Transverse colon (tissue), 4 donors: ENCODE measurements around the gene DENND1A. TPM values are rescaled to one million over a fixed set of nuclear protein-coding genes. Genes with fewer than 3 reads are reported as not detected.
A peak's percentile ranks its signal among the peaks of the same experiment; 100 is the strongest.

ENCODE experiments used
- DNase-seq: peaks from one replicate; pipeline ENCODE4 v3.0.0-alpha.2; 2019
- H3K27ac ChIP-seq, 4 donors: fragments of 200-600 bp; sonication (generic); 2 replicates each; pipeline ENCODE4 v1.5.1; 2016 to 2018; ENCODE audit warnings: inconsistent platforms in 4 of 4
- H3K27me3 ChIP-seq: fragments of 200-600 bp; sonication (generic); 2 replicates; pipeline ENCODE4 v1.5.1; 2017; ENCODE audit warnings: inconsistent platforms
- H3K36me3 ChIP-seq, 4 donors: fragments of 200-600 bp; sonication (generic); 2 replicates each; pipeline ENCODE4 v1.5.1; 2017 to 2019; ENCODE audit warnings: inconsistent platforms in 4 of 4
- H3K4me1 ChIP-seq, 4 donors: fragments of 200-600 bp; sonication (generic); 2 replicates each; pipeline ENCODE4 v1.5.1; 2017 to 2020; ENCODE audit warnings: inconsistent platforms in 4 of 4
- H3K4me3 ChIP-seq, 4 donors: fragments of 200-600 bp; sonication (generic); 1 replicate in 1 of 4; 2 replicates in 3 of 4; pipeline versions ENCODE4 v1.5.1 to v1.6.1; 2017 to 2019; ENCODE audit warnings: inconsistent platforms in 4 of 4
- H3K9me3 ChIP-seq, 2 donors: fragments of 200-600 bp; sonication (generic); 2 replicates each; pipeline ENCODE4 v1.5.1; 2017 to 2019; ENCODE audit warnings: inconsistent platforms in 2 of 2
- CTCF ChIP-seq, 5 experiments: fragments of 200-600 bp in 3 of 5; fragments of 450-650 bp in 2 of 5; sonication (generic) in 3 of 5; IDR thresholded peaks; 1 replicate in 2 of 5; 2 replicates in 3 of 5; pipeline ENCODE4 v1.5.1; 2016 to 2017; ENCODE audit warnings: antibody characterized with exemption in 5 of 5, inconsistent platforms in 3 of 5, mild to moderate bottlenecking in 2 of 5, moderate library complexity in 1 of 5
- EP300 ChIP-seq: sonication (generic); formaldehyde crosslinking; IDR thresholded peaks from one replicate; pipeline ENCODE4 v1.6.1; 2017; ENCODE audit warnings: antibody characterized with exemption, low read depth
- POLR2A ChIP-seq: fragments of 450-650 bp; IDR thresholded peaks from one replicate; pipeline ENCODE4 v1.6.1; 2016; ENCODE audit warnings: antibody characterized with exemption, mild to moderate bottlenecking, moderate library complexity
- POLR2AphosphoS5 ChIP-seq, 3 donors: sonication (generic); formaldehyde crosslinking; IDR thresholded peaks; one replicate each; pipeline ENCODE4 v1.6.1; 2016; ENCODE audit warnings: antibody characterized with exemption in 3 of 3
- WGBS, 2 donors: methylation state at CpG; one replicate each; pipeline ENCODE4 v1.1.5; 2018; ENCODE audit warnings: low coverage in 1 of 2; 5-methylcytosine and 5-hydroxymethylcytosine counted together
- in situ Hi-C, 4 donors: fragments of 200-750 bp; cut with MboI; loops; one replicate each; pipeline versions ENCODE4 v1.15.0 to v1.15.1; 2017; ENCODE audit warnings: low sequenced_read_pairs in 3 of 4, low pct_ligation_motif_present in 1 of 4, low pct_unique_long_range_greater_than_20kb in 1 of 4
- intact Hi-C: fragments of 100-400 bp; cut with DNase I; formaldehyde crosslinking; loops from one replicate; pipeline ENCODE4 v1.15.1; 2023; ENCODE audit warnings: low total_unique reads
- total RNA-seq, 4 donors: library from RNA; depleted of rRNA; stranded (reverse); fragments of >200 nt; gene quantifications; one replicate each; pipeline ENCODE4 v1.1.0, GENCODE V29; 2016

The DENND1A gene
- total RNA-seq, 4 donors from 2014 or later = 12.5 to 78.6 (median 40.0) TPM

- Histone ChIP-seq H3K27me3 (no peaks in the 10 kb centered on the region), H3K36me3 (no peaks in the 10 kb centered on the region), H3K27ac (no peak overlapping the region), H3K4me3 (no peak overlapping the region), H3K9me3 (no peaks in the 10 kb centered on the region), H3K4me1 (no peaks in the 10 kb centered on the region)
- no peak for TF ChIP-seq POLR2AphosphoS5 (IDR thresholded peaks at IDR 0.05)
- TF ChIP-seq EP300 = no peak
- TF ChIP-seq POLR2A = no peak
- TF ChIP-seq CTCF (IDR thresholded peaks at IDR 0.05) = no peak
- DNase-seq = no peak
- 70% methylated on average over 11 of the region's 13 CpGs; no CpG with 5 or more reads in 1 of the 2 donors for WGBS, 2 donors
- intact Hi-C loops = no loop called here
- in situ Hi-C loops = loop anchor here in 3 of 4 donors (25.0 kb wide), 1 partner anchor 631 kb away; no protein-coding TSS in a partner anchor
These were observed 523.2 kb downstream of the DENND1A start for GRCh38 chr9:123406691-123407216.

DNA sequence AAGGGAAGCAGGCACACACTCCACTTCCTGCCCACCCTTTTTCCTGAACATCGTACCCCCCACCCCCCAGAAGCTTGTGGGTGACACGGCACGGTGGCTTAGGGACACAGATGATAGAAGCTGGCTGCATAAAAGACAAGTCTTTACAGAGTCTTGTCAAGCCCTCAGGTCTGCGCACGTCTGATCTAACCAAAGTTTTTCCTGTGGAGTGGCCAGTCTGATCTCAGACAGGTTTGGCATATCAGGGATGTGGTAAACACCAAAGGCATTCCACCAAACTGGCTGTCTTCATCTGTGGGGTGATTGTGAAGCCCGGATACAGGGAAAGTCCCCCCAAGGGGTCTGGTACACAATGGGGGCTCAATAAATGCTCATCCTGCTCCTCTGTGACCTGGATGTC lies 523.9 kb downstream of the DENND1A start:
- Histone ChIP-seq H3K4me1 (no peaks in the 10 kb centered on the region), H3K36me3 (no peaks in the 10 kb centered on the region), H3K27me3 (no peaks in the 10 kb centered on the region), H3K4me3 (no peak overlapping the region), H3K27ac (no peak overlapping the region), H3K9me3 (no peaks in the 10 kb centered on the region)
- no peak for TF ChIP-seq EP300
- no peak for TF ChIP-seq POLR2AphosphoS5 (IDR thresholded peaks at IDR 0.05)
- no peak for TF ChIP-seq POLR2A
- no peak for TF ChIP-seq CTCF (IDR thresholded peaks at IDR 0.05)
- 86% methylated on average over 6 of the region's 6 CpGs; no CpG with 5 or more reads in 1 of the 2 donors for WGBS, 2 donors
- intact Hi-C loops = no loop called here
- in situ Hi-C loops = loop anchor here in 3 of 4 donors (25.0 kb wide), 1 partner anchor 631 kb away; no protein-coding TSS in a partner anchor
- DNase-seq = no peak

DNA sequence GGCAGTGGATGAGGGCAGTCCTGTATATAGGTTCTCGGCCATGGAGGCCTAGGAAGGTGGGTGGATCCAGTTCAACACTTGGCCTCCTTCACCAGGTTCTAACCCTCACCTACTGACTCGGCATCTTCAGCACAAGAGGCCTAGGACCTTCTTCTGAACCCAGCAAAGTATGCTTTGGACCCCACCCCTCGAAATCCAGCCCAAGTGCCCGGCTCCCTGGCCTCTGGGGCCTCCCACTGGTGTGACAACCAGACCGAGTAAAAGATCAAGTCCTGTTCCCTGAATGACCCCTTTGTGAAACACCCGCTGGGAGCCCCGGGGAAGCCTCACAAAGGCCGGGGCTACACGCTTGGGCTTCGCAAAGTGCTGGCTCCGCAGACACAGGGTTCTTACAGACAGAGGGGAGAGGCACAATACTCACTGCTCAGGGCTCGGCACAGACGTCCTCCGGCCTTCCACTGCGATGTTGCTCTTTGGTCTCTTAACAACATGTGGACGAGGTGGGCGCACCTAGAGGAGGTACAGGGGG lies 526.9 kb downstream of the DENND1A start:
- Histone ChIP-seq H3K36me3 (no peaks in the 10 kb centered on the region), H3K27ac (no peak overlapping the region), H3K27me3 (no peaks in the 10 kb centered on the region), H3K4me3 (no peak overlapping the region), H3K9me3 (no peaks in the 10 kb centered on the region), H3K4me1 (no peaks in the 10 kb centered on the region)
- no peak for DNase-seq
- in situ Hi-C loops = loop anchor here in 3 of 4 donors (25.0 kb wide), 1 partner anchor 634 kb away; no protein-coding TSS in a partner anchor
- WGBS, 2 donors = 98% methylated on average over 17 of the region's 17 CpGs; no CpG with 5 or more reads in 1 of the 2 donors
- intact Hi-C loops = loop anchor here (2.0 kb wide), 1 partner anchor 638 kb away; no protein-coding TSS in a partner anchor
- no peak for TF ChIP-seq POLR2A
- TF ChIP-seq POLR2AphosphoS5 (IDR thresholded peaks at IDR 0.05) = no peak
- no peak for TF ChIP-seq EP300
- no peak for TF ChIP-seq CTCF (IDR thresholded peaks at IDR 0.05)

DNA sequence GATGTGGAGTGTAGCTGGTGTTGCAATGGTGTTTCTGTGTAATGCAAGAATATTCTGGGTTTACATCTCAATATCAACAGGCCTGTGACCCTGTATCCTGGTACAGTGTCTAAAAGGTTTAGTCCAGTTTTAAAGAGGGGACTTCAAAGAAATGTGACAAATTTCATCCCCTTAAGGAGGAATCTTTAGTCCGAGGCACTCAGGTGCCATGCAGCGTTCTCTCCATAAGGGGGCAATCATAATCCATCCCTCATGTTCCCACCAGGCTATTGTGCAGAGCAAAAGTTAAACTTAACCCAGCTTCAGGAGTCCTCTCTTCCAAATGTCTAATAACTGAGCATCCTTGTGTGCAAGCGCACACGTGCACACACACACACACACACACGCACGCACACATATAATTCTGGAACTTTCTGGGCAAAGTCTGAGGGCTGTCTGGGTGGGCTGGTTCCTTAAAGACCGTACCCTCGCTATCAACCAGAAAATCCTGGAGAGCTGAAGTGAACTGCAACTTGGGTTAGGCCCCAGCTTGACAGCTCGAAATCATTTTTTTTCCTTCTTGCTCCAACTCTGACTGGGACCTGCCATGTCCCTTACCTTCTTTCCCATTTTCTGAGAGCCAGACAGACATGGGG lies 527.9 kb downstream of the DENND1A start:
- intact Hi-C loops = loop anchor here (2.0 kb wide), 1 partner anchor 639 kb away; no protein-coding TSS in a partner anchor
- in situ Hi-C loops = loop anchor here in 3 of 4 donors (25.0 kb wide), 1 partner anchor 635 kb away; no protein-coding TSS in a partner anchor
- no peak overlapping the region for H3K4me3 ChIP-seq
- peak; percentile 60 to 76 (median 68) for TF ChIP-seq CTCF (IDR thresholded peaks at IDR 0.05)
- no peak for TF ChIP-seq POLR2AphosphoS5 (IDR thresholded peaks at IDR 0.05)
- no peak overlapping the region for H3K27ac ChIP-seq
- 20 to 53% methylated on average over 3 to 9 of the region's 9 CpGs for WGBS, 2 donors
- DNase-seq = peak; percentile 41
- no peaks in the 10 kb centered on the region for H3K36me3 ChIP-seq
- H3K27me3 ChIP-seq = no peaks in the 10 kb centered on the region
- H3K9me3 ChIP-seq = no peaks in the 10 kb centered on the region
- no peaks in the 10 kb centered on the region for H3K4me1 ChIP-seq
